Vagina (tissue), 2 donors: Measurements from ENCODE around the gene KIAA1755. TPM values are rescaled to one million over a fixed set of nuclear protein-coding genes. Genes with fewer than 3 reads are reported as not detected.

Experiments used
- DNase-seq, 2 donors: peaks; one replicate each; pipeline ENCODE4 v3.0.0-alpha.2; 2017; ENCODE audit errors: extremely low spot score in 2 of 2
- H3K27ac ChIP-seq: fragments of 200-600 bp; sonication (generic); one replicate; pipeline ENCODE4 v1.5.1; 2019
- H3K27me3 ChIP-seq: fragments of 200-600 bp; sonication (generic); one replicate; pipeline ENCODE4 v1.5.1; 2019
- H3K36me3 ChIP-seq, 2 donors: fragments of 200-600 bp; sonication (generic); one replicate each; pipeline ENCODE4 v1.5.1; 2017 to 2019
- H3K4me1 ChIP-seq: fragments of 200-600 bp; sonication (generic); one replicate; pipeline ENCODE4 v1.5.1; 2019
- H3K4me3 ChIP-seq, 2 donors: fragments of 200-600 bp; sonication (generic); 1 replicate in 1 of 2; 2 replicates in 1 of 2; pipeline ENCODE4 v1.5.1; 2016 to 2019
- H3K9me3 ChIP-seq: fragments of 200-600 bp; sonication (generic); one replicate; pipeline ENCODE4 v1.5.1; 2019
- CTCF ChIP-seq, 3 experiments: fragments of 450-650 bp in 2 of 3; fragments of 200-600 bp in 1 of 3; sonication (generic) in 1 of 3; IDR thresholded peaks; one replicate each; pipeline ENCODE4 v1.5.1; 2017 to 2019; ENCODE audit warnings: antibody characterized with exemption in 3 of 3, mild to moderate bottlenecking in 2 of 3, moderate library complexity in 2 of 3
- POLR2A ChIP-seq, 2 donors: fragments of 450-650 bp; IDR thresholded peaks; one replicate each; pipeline ENCODE4 v1.6.1; 2017; ENCODE audit warnings: antibody characterized with exemption in 2 of 2, mild to moderate bottlenecking in 2 of 2, moderate library complexity in 2 of 2
- POLR2AphosphoS5 ChIP-seq, 2 donors: sonication (generic); formaldehyde crosslinking; IDR thresholded peaks; one replicate each; pipeline ENCODE4 v1.9.0; 2017; ENCODE audit warnings: antibody characterized with exemption in 2 of 2, mild to moderate bottlenecking in 2 of 2, low read depth in 1 of 2; ENCODE audit not compliant: insufficient read depth in 1 of 2
- intact Hi-C: fragments of 100-400 bp; cut with DNase I; formaldehyde crosslinking; loops from one replicate; pipeline ENCODE4 v1.15.1; 2023
- total RNA-seq: library from RNA; depleted of rRNA; stranded (reverse); fragments of >200 nt; gene quantifications from one replicate; pipeline ENCODE4 v1.2.3, GENCODE V29; 2016

KIAA1755 gene
- total RNA-seq, 1 donor from 2014 or later, result 2.7 TPM

GRCh38 chr20:38229376-38230252, 30.9 kb downstream of the KIAA1755 start:
- intact Hi-C loops, result loop anchor here (10.0 kb wide), 1 partner anchor 665 kb away; no protein-coding TSS in a partner anchor
- Histone ChIP-seq H3K27me3 (no peaks in the 10 kb centered on the region), H3K4me3 (no peak overlapping the region), H3K9me3 (no peaks in the 10 kb centered on the region), H3K36me3 (no peaks in the 10 kb centered on the region), H3K27ac (no peak overlapping the region), H3K4me1 (no peaks in the 10 kb centered on the region)
- TF ChIP-seq POLR2A (IDR thresholded peaks at IDR 0.05) (no peak), CTCF (IDR thresholded peaks at IDR 0.05) (peak in 1 of 3 experiments; percentile 42), POLR2AphosphoS5 (IDR thresholded peaks at IDR 0.05; ENCODE audit: insufficient read depth in 1 of 2, low read depth in 1 of 2) (no peak)
- no peak for DNase-seq

GRCh38 chr20:38228436-38228835, 32.1 kb downstream of the KIAA1755 start:
- Histone ChIP-seq H3K4me1 (no peaks in the 10 kb centered on the region), H3K27ac (no peak overlapping the region), H3K36me3 (no peaks in the 10 kb centered on the region), H3K27me3 (no peaks in the 10 kb centered on the region), H3K9me3 (no peaks in the 10 kb centered on the region), H3K4me3 (no peak overlapping the region)
- no peak for DNase-seq
- TF ChIP-seq POLR2A (IDR thresholded peaks at IDR 0.05) (no peak), CTCF (IDR thresholded peaks at IDR 0.05) (no peak), POLR2AphosphoS5 (IDR thresholded peaks at IDR 0.05; ENCODE audit: insufficient read depth in 1 of 2, low read depth in 1 of 2) (no peak)
- intact Hi-C loops, result loop anchor here (10.0 kb wide), 1 partner anchor 664 kb away; no protein-coding TSS in a partner anchor

GRCh38 chr20:38227420-38228360, 32.8 kb downstream of the KIAA1755 start:
- intact Hi-C loops, result loop anchor here (10.0 kb wide), 1 partner anchor 663 kb away; no protein-coding TSS in a partner anchor
- no peaks in the 10 kb centered on the region for H3K27me3 ChIP-seq
- H3K9me3 ChIP-seq, result no peaks in the 10 kb centered on the region
- no peak overlapping the region for H3K4me3 ChIP-seq
- no peak overlapping the region for H3K27ac ChIP-seq
- no peaks in the 10 kb centered on the region for H3K36me3 ChIP-seq
- no peaks in the 10 kb centered on the region for H3K4me1 ChIP-seq
- no peak for TF ChIP-seq CTCF (IDR thresholded peaks at IDR 0.05)
- no peak for TF ChIP-seq POLR2AphosphoS5 (IDR thresholded peaks at IDR 0.05; ENCODE audit: insufficient read depth in 1 of 2, low read depth in 1 of 2)
- TF ChIP-seq POLR2A (IDR thresholded peaks at IDR 0.05), result no peak
- no peak for DNase-seq

DNA sequence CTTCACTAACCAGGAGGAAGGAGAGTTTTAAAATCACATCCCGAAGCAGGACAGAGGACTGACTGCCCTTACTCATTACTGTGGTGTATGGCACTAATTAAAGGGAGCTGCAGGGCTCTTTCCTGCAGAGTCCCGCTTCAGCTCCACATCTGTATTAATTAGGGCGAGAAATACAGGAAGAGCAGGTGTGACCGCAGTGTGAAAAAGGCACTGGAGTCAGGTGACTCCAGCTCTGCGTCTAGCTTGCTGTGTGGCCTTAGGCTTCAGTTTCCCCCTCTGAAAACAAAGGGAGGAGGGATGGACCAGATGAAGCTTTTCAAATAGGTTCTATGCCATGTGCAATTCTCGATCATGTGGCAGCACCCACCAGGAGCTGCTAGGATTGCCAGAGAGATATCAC, 34.0 kb downstream of the KIAA1755 start:
- no peak for TF ChIP-seq CTCF (IDR thresholded peaks at IDR 0.05)
- TF ChIP-seq POLR2A (IDR thresholded peaks at IDR 0.05), result no peak
- TF ChIP-seq POLR2AphosphoS5 (IDR thresholded peaks at IDR 0.05; ENCODE audit: insufficient read depth in 1 of 2, low read depth in 1 of 2), result no peak
- H3K4me3 ChIP-seq, result no peak overlapping the region
- intact Hi-C loops, result loop anchor here (10.0 kb wide), 1 partner anchor 662 kb away; no protein-coding TSS in a partner anchor
- H3K36me3 ChIP-seq, result no peaks in the 10 kb centered on the region
- DNase-seq, result no peak
- no peaks in the 10 kb centered on the region for H3K9me3 ChIP-seq
- H3K4me1 ChIP-seq, result peaks cover under 1% of the 10 kb centered on the region
- H3K27me3 ChIP-seq, result no peaks in the 10 kb centered on the region
- no peak overlapping the region for H3K27ac ChIP-seq
